ENCODE results near the gene GRIP1.

The GRIP1 gene

DNA sequence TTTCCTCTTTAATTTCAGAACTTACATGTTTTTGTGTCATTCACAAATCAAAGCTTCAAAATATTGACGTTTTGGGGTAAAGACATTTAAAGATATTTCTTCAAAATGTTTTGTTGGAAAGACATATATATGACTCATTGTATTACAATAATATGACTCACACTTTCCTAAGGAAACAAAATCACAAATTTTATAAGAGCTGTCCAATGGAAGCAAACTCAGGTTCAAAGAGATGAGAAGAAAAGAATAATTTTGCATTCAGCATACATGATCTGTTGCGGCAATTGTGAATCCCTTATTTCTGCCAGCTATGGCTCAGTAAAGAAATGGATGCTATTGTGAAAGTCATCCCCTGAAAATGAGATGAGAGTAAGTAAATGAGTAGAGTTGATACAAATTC lies 82.7 kb downstream of the GRIP1 start:
- H3K9ac ChIP-seq (ENCODE audit: low read length), result no peak overlapping the region
- H3K27me3 ChIP-seq (replicated peaks; ENCODE audit: insufficient read depth, low read length), result no peaks in the 10 kb centered on the region
- no peak overlapping the region for H3K4me3 ChIP-seq (ENCODE audit: low read length)
- H3K9me2 ChIP-seq (replicated peaks; ENCODE audit: insufficient read depth, low read length), result no peaks in the 10 kb centered on the region
- no peaks in the 10 kb centered on the region for H3K36me3 ChIP-seq (replicated peaks; ENCODE audit: insufficient read depth, low read length)
- DNase-seq, result no peak
- H4K20me1 ChIP-seq (ENCODE audit: insufficient read depth, low read length), result no peaks in the 10 kb centered on the region
- no peak overlapping the region for H2AFZ ChIP-seq (ENCODE audit: low read length)
- no peak overlapping the region for H3K27ac ChIP-seq (ENCODE audit: low read length)
- H3F3A ChIP-seq (ENCODE audit: insufficient read depth, low read length), result no peaks in the 10 kb centered on the region
- no peaks in the 10 kb centered on the region for H3K79me2 ChIP-seq (ENCODE audit: low read length)
- H3K4me1 ChIP-seq (ENCODE audit: low read length), result no peaks in the 10 kb centered on the region
- no peaks in the 10 kb centered on the region for H3K9me3 ChIP-seq (replicated peaks; ENCODE audit: insufficient read depth, low read length)
- no peak for TF ChIP-seq EZH2phosphoT487 (IDR thresholded peaks at IDR 0.05; ENCODE audit: low read length)
- TF ChIP-seq CTCF (IDR thresholded peaks at IDR 0.05; ENCODE audit: low read length), result no peak
- TF ChIP-seq EZH2 (optimal IDR thresholded peaks at IDR 0.05; ENCODE audit: low read depth, low read length), result no peak
- H3K4me2 ChIP-seq (ENCODE audit: low read depth, low read length), result no peak overlapping the region

- TF ChIP-seq EZH2 (optimal IDR thresholded peaks at IDR 0.05; ENCODE audit: low read depth, low read length) (no peak), CTCF (IDR thresholded peaks at IDR 0.05; ENCODE audit: low read length) (no peak), EZH2phosphoT487 (IDR thresholded peaks at IDR 0.05; ENCODE audit: low read length) (no peak)
Measured at GRCh38 chr12:66594688-66595087, 84.2 kb downstream of the GRIP1 start.

GRCh38 chr12:66590275-66590985 lies 88.4 kb downstream of the GRIP1 start:
- Histone ChIP-seq H3K79me2 (ENCODE audit: low read length) (no peaks in the 10 kb centered on the region), H3K9me3 (replicated peaks; ENCODE audit: insufficient read depth, low read length) (no peaks in the 10 kb centered on the region), H3K4me2 (ENCODE audit: low read depth, low read length) (no peak overlapping the region), H4K20me1 (ENCODE audit: insufficient read depth, low read length) (no peaks in the 10 kb centered on the region), H3K36me3 (replicated peaks; ENCODE audit: insufficient read depth, low read length) (no peaks in the 10 kb centered on the region), H3K27me3 (replicated peaks; ENCODE audit: insufficient read depth, low read length) (no peaks in the 10 kb centered on the region), H3K4me3 (ENCODE audit: low read length) (no peak overlapping the region), H3K9ac (ENCODE audit: low read length) (no peak overlapping the region), H3K4me1 (ENCODE audit: low read length) (peaks cover 10% of the 10 kb centered on the region), H3K9me2 (replicated peaks; ENCODE audit: insufficient read depth, low read length) (no peaks in the 10 kb centered on the region), H2AFZ (ENCODE audit: low read length) (no peak overlapping the region), H3K27ac (ENCODE audit: low read length) (no peak overlapping the region), H3F3A (ENCODE audit: insufficient read depth, low read length) (peaks cover 4% of the 10 kb centered on the region; the same call in 1 of the 2 replicates)
- no peak for DNase-seq
- no peak for TF ChIP-seq EZH2phosphoT487 (IDR thresholded peaks at IDR 0.05; ENCODE audit: low read length)
- no peak for TF ChIP-seq CTCF (IDR thresholded peaks at IDR 0.05; ENCODE audit: low read length)
- no peak for TF ChIP-seq EZH2 (optimal IDR thresholded peaks at IDR 0.05; ENCODE audit: low read depth, low read length)

More at GRCh38 chr12:66594688-66595087, 84.2 kb downstream of the GRIP1 start:
- H3F3A ChIP-seq (ENCODE audit: insufficient read depth, low read length), result no peaks in the 10 kb centered on the region
- H3K36me3 ChIP-seq (replicated peaks; ENCODE audit: insufficient read depth, low read length), result no peaks in the 10 kb centered on the region
- no peaks in the 10 kb centered on the region for H3K9me3 ChIP-seq (replicated peaks; ENCODE audit: insufficient read depth, low read length)
- no peak overlapping the region for H3K27ac ChIP-seq (ENCODE audit: low read length)
- no peak overlapping the region for H3K4me3 ChIP-seq (ENCODE audit: low read length)
- no peak for DNase-seq
- no peaks in the 10 kb centered on the region for H3K9me2 ChIP-seq (replicated peaks; ENCODE audit: insufficient read depth, low read length)
- no peaks in the 10 kb centered on the region for H3K27me3 ChIP-seq (replicated peaks; ENCODE audit: insufficient read depth, low read length)
- H3K4me1 ChIP-seq (ENCODE audit: low read length), result no peaks in the 10 kb centered on the region
- no peak overlapping the region for H2AFZ ChIP-seq (ENCODE audit: low read length)
- no peaks in the 10 kb centered on the region for H3K79me2 ChIP-seq (ENCODE audit: low read length)
- no peaks in the 10 kb centered on the region for H4K20me1 ChIP-seq (ENCODE audit: insufficient read depth, low read length)
- no peak overlapping the region for H3K4me2 ChIP-seq (ENCODE audit: low read depth, low read length)
- H3K9ac ChIP-seq (ENCODE audit: low read length), result no peak overlapping the region
